HG03520 (cell line): ENCODE data around the gene ENPP4.
A peak's percentile ranks its signal among the peaks of the same experiment; 100 is the strongest.
"Not testable (repeated sequence)": the region's sequence is repeated elsewhere in the genome, so short reads cannot be mapped to it uniquely, and the experiment has no call there.

Source experiments
- ATAC-seq: cut with Tn5 transposase; IDR thresholded peaks from one replicate; pipeline ENCODE4 v1.9.1; 2021; ENCODE audit warnings: mild to moderate bottlenecking, moderate library complexity; ENCODE audit not compliant: unreplicated experiment

ENPP4 gene, protein sequence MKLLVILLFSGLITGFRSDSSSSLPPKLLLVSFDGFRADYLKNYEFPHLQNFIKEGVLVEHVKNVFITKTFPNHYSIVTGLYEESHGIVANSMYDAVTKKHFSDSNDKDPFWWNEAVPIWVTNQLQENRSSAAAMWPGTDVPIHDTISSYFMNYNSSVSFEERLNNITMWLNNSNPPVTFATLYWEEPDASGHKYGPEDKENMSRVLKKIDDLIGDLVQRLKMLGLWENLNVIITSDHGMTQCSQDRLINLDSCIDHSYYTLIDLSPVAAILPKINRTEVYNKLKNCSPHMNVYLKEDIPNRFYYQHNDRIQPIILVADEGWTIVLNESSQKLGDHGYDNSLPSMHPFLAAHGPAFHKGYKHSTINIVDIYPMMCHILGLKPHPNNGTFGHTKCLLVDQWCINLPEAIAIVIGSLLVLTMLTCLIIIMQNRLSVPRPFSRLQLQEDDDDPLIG

DNA sequence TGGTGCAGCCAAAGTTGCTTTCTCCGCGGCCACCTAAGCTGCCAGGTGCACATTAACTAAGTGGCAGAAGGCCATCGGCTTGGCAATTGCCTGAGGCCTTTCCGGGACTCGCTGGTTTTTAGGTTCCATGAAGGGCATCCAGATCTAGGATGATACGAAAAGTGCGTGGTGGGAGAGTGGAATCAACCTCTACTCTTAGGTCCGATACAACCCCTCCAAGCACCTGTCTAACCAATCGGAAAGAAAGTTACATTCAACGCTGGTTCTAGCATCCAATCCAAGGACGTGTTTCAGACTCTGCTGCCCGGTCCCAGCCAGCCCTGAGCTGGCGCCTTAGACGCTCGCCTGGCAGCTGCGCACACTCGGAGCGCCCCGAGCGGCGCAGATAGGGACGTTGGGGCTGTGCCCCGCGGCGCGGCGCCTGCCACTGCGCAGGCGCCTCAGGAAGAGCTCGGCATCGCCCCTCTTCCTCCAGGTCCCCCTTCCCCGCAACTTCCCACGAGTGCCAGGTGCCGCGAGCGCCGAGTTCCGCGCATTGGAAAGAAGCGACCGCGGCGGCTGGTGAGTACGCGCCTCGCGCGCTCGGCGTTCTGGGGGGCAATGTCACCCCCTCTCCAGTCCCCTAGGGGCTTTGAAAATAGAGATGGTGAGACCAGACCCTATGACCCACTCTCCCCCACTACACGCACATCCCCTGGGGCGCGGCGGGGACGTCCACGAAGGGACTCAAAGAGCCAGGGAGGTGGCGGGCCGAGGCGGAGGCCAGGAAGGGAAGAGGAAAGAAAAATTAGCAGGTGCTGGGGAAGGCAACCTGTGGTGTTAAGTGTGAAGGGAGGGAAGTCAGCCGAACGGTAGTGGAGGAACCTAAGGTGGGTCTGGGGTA is at the start of gene ENPP4:
Gene ENPP4 (plus strand): TSS at position 361 of the 883 bp plus-strand sequence. CDS start 9,595 bp downstream, outside the sequence.
- peak; percentile 98 for ATAC-seq

DNA sequence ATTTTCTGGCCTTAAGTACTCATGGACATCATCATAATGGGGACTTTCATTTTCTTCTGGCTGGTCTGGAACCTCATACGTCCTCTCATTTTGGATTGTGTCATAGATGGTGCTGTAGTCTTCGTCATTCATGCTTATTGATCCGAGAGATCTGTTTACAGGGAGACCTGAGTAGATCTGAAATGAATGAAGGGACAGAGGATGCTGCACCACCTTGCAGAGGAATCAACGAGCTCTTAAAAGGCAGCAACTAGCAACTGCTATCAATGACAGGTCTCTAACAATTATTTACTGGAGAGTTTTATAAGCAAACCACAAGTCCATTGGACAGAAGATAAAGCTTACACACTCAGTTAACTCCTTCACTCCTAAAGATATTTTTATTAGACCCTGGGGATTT is 49.7 kb upstream of the ENPP4 start:
- no peak for ATAC-seq

DNA sequence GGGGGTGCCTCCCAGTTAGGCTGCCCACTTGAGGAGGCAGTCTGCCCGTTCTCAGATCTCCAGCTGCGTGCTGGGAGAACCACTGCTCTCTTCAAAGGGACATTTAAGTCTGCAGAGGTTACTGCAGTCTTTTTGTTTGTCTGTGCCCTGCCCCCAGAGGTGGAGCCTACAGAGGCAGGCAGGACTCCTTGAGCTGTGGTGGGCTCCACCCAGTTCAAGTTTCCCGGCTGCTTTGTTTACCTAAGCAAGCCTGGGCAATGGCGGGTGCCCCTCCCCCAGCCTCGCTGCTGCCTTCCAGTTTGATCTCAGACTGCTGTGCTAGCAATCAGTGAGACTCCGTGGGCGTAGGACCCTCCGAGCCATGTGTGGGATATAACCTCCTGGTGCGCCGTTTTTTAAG is 44.1 kb upstream of the ENPP4 start:
- ATAC-seq, result not testable (repeated sequence)

DNA sequence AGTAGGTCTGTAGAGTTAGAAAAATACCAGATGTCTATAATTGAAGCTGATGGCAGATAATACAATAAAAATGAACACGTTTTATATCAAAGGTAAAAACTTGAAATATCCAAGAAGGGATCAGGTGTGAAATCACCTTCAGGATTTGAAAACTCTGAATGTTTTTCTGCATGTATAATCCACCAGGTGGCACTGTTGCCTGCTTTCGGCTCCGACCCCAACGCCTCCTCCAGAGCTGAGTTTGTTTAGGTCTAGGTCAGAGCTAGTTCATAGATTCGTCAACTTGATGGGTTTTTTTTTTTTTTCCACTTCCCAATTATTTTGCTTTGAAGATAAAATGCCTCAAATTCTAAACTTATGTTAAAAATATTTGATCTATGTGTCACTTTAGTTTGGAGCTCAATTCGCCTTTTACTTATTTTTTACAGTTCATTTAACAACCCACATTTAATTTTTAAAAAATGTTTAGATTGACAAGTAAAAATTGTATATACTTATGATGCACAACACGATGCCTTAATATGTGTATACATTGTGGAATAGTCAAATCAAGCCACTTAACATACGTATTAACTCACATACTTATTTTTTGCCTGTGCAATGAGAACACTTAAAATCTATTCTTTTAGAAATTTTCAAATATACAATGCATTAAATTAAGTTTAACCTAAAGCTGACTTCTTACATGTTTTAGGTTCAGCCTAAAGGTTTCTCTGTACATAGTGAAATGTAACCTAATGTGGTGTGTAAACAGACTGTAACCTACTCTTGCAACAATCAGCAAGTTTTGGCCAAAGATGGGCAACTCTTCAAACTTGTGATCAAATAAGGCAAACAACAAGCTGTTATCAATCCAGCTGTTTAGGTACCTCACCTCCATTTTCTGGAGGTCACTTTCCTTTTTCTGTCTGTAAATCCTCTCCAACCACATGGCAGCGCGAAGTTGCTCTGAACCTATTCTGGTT is 39.4 kb upstream of the ENPP4 start:
- ATAC-seq, result no peak

DNA sequence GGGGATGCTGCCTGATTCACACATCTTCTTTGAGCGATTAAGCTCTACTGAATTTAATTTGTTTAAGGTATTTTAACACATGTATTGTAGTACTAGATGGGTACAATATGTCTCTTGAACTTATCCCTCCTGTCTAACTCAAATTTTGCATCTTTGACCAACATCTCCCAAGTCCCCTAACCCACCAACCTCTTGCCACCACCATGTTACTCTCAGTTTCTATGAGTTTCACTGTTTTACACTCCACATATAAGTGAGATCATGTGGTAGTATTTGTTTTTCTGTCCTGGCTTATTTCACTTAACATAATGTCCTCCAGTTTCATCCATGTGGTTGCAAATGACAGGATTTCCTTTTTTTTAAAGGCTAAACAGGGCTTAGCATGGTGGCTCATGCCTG is 38.7 kb upstream of the ENPP4 start:
- ATAC-seq, result no peak

DNA sequence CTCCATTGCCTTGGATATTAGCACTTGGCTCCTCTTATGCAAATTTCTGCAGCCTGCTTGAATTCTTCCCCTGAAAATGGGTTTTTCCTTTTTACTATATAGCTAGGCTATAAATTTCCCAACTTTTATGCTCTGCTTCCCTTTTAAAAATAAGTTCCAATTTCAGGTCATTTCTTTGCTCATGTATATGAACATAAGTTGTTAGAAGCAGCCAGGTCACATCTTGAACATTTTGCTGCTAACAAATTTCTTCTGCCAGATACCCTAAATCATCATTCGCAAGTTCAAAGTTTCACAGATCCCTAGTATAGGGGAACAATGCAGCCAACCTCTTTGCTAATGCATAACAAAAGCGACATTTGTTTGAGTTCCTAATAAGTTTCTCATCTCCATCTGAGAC is 34.5 kb upstream of the ENPP4 start:
- no peak for ATAC-seq

DNA sequence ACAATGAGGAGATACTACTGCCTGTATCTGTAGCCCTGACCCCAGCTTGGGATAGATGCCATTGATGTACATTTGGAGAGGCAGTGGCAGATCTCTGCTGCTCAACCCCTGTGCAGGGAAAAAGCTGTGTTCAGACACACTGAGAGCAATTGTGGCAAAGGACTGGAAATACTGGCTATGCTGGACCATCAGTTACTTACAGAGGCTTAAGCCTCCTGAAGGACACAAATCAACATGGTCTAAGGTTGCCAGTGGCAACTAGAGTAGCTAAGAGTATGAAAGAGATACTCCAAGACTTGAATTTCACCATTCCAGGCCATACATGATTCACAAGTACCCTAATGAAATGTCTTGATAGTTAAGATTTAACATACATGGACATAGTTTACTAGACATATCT is 32.4 kb upstream of the ENPP4 start:
- no peak for ATAC-seq

DNA sequence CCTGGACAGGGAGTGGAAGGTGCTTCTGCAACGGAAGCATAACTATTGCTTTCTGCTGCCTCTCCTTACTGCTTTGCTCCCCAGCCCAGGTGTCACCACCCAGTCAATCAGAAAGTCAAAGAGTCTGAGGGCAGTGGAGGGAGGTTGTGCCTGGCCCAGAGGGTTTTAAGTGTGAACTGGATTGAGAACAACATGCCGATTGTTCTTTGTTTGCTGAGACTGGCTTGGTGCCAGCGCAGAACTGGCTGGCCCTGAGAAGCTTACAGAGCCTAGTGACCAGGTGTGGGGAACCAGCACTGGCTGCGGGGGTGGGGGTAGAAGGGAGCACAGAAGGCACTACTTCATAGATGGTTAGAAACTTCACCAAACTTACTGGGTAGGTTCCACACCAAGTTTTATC is 31.1 kb upstream of the ENPP4 start:
- ATAC-seq, result no peak

DNA sequence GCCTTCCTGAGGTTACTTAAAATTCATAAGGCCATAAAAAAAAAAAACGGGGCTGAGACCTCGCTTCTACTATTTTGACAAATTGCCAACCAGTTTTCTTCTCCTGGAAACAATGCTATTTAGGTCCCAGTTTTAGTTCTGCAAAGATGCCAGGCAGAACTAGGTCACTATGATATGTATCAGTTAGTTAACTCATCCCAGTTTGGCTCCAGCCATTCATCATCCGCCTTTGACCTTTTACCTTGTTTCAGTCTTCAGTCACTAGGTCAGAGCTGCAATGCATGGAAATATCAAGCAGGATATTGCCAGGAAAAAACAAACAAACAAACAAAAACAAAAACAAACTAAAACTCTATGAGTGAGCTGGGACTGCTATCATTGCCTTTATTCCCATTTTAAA is 29.8 kb upstream of the ENPP4 start:
- no peak for ATAC-seq

DNA sequence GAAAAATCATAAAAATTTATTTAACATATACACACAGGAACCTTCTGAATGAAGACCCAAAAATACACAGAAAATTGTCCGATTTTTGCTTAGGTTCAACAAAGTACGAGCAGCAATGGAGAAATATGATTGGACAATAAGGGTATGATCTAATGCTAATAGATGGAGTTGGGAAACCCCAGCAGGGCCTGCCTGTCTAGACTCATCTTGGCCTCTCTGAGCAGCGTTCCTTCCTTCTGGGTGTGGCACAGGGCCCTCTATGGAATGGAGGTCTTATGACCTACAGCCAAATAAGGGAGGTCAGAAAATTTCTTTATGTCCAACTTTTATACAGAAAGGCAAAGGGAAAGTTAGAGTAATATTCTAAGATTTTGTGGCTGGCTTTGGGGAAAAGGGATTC is 27.7 kb upstream of the ENPP4 start:
- no peak for ATAC-seq

DNA sequence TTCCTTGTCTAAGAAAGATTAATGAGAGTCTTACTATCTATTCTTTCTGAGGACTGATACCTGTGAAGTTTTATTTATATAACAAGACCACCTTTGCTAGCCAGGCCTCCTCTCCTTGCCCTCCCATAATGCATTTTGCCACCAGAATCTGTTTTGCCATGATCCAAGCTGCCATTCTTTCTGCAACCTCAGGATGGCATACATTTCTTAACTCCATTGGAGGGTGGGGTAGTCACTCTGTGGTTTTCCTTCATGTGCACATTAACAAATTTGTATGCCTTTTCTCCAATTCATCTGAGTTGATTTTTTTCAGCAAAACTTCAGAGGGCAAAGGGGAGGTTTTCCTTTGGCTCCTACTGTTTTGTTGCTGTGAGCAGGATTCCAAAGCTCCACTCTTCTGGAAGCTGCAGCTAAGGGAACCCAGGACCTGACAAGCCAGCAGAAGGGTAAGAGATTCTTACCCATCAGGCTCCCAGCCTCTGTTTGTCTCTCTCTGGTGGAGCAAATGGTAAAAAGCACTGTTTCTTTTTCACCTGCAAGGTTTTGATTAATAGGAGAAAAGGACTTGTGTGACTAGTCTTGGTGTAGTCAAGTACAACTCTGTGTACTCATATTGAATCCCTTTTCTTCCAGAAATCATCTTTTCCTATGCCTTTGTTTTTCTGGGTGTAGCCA is 26.2 kb upstream of the ENPP4 start:
- ATAC-seq, result no peak

DNA sequence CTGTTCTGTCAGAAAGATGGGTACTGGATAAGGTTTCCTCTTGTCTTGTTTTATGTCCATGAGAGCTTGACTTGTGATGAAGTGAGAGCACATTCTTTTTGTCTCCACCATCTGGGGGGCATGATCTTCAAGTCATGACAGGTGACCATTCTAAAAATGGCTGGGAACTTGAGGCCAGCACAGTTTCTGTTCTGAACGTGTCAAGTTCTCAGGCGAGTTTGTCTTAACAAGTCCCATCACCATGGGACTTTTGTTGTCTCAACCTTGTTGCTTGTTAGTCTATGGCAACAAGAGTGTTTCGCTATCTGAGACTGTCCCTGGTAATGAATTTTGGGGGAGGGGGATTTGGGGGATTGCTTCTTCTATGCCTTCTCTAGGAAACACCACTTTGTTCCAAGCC is 25.6 kb upstream of the ENPP4 start:
- ATAC-seq, result peak; percentile 75

DNA sequence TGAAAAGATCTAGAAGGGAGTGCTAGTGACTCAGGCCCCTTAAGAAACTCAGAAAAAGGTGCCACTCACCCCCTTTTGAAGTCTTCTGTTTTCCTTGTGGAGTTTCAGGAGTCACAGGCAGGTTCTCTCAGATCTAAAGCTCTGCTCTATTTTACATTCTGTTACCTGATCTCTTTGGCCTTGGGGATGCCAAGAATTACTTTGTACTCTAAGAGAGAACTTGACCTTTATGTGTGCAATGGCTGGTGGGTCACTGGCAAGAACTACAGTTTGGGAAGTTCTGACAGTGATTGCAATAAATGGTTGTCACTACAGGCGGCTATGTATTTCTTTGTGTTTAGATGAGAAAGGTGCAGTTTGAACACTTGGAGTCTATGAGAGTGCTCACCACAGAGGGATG is 24.2 kb upstream of the ENPP4 start:
- ATAC-seq, result no peak

DNA sequence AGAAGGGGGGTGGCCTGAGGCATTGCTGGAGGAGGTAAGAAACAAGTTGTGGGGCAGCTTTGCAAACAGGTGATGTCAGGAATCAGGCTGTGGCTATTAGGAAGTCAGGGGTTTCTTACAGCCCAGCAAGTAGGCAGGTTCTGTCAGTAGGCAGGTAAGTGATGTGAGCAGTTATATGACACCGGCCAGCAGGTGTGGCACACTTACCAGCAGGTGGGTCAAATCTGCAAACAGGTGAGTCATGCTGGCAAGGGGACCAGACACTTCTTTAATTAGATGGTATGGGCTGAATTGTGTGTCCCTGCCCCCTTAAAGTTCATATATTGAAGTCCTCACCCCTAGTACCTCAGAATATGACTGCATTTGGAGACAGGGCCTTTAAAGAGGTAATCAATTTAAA is 16.4 kb upstream of the ENPP4 start:
- ATAC-seq, result no peak

DNA sequence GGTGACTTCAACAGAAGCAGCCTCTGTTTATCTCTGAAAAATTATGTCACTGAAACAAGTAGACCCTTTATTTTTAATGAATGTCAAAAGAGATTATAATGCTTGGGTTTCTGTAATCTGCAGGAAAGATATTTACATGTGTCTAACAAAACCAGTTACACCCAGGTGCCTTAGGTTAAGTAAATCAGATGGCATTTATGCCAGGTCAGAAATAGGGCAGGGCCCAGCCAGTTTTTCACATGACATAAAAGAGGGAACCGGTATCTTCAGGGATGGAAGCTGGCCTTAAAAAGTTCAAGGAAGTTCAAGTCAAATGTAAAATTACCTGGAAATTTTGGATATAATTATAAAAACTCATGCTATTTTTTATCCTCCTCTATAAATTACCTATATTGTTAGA is 14.2 kb upstream of the ENPP4 start:
- no peak for ATAC-seq

DNA sequence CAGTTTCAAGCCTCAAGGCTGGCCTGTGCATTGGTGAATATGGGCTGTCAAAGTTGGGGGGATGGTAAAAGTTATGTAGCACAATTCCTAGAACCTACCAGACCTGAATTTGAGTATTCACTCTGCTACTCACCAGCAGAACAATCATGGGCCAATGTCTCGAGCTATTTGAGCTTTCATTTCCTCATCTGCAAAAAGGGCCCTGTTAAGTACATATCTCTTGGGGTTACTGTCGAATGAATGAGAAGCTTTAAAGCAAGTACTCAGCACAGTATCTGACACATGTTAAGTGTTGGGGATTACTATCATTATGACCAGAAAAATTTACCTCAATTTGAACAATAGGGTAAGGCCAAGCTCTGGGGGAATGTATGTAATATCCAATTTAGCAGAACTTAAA is 13.5 kb upstream of the ENPP4 start:
- no peak for ATAC-seq

DNA sequence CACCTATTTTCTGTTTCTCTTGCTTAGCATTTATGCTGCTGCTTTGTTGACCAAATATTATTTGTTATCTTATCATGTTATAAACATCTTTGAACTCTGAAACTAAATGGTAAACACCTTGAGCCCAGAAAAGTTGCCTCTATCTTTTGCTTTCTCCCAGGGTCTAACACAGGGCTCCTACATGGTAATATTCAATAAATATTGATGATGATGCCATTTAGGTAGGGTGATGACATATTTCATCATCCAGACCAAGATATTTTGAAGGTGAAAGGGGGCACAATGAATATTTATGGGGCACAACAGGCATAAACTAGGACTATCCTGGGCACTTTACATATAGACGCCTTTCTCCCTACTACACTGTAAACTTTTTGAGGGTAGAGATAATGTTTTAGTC is 11.6 kb upstream of the ENPP4 start:
- no peak for ATAC-seq

DNA sequence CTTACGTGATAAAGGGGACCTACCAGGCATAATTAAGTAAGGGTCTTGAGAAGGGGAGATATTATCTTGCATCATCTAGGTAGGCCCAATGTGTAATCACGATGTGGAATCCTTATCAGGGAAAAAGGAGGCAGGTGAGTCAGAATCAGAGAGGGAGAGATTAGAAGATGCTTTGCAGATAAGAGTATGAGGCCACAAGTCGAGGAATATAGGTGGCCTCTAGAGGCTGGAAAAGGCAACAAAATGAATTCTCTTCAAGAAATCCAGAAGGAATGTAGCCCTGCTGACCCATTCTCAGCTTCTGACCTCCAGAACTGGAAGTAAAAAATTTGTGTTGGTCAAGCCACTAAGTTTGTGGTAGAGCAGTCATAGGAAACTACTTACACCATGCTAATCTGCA is 11.0 kb upstream of the ENPP4 start:
- ATAC-seq, result no peak

DNA sequence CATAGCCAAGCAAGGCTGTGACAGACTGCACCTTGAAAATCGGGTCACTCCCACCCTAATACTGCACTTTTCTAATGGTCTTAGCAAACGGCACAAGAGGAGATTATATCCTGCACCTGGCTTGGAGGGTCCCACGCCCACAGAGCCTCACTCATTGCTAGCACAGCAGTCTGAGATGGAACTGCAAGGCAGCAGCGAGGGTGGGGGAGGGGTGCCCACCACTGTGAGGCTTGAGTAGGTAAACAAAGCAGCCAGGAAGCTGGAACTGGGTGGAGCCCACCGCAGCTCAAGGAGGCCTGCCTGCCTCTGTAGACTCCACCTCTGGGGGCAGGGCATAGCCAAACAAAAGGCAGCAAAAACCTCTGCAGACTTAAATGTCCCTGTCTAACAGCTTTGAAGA is 10.1 kb upstream of the ENPP4 start:
- not testable (repeated sequence) for ATAC-seq

DNA sequence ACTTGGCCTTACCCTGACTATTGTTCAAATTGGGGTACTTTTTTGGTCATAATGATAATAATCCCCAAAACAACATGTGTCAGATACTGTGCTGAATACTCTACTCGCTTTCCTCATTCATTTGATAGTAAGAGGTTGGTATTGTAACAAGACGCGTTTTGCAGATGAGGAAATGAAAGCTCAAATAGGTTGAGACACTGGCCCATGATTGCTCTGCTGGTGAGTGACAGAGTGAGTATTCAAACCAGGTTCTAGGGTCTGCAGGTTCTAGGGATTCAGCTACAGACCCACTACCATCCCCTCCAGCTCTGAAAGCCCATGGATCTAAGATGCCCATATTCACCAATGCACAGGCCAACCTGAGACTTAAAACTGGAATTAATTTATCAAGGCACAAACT is 1.3 kb upstream of the ENPP4 start:
- no peak for ATAC-seq
